Dendritic cell treated with granulocyte-macrophage colony-stimulating factor and Interleukin-4, amounts not matched to agents 40 ng/mL and 50 ng/mL, for 4 days (primary cell): ENCODE results near the gene CLVS2.

Experiments
- H3K27ac Mint-ChIP-seq: one replicate; pipeline ENCODE4 v1.8.0; 2022; ENCODE audit warnings: mild to moderate bottlenecking, mixed read lengths
- H3K27me3 Mint-ChIP-seq: one replicate; pipeline ENCODE4 v1.8.0; 2022; ENCODE audit warnings: mild to moderate bottlenecking, mixed read lengths
- H3K36me3 Mint-ChIP-seq: one replicate; pipeline ENCODE4 v1.8.0; 2022; ENCODE audit warnings: low read depth, mixed read lengths
- H3K4me1 Mint-ChIP-seq: one replicate; pipeline ENCODE4 v1.8.0; 2022; ENCODE audit warnings: low read depth, mixed read lengths
- H3K4me3 Mint-ChIP-seq: one replicate; pipeline ENCODE4 v1.8.0; 2022; ENCODE audit warnings: mild to moderate bottlenecking, moderate library complexity, mixed read lengths
- H3K9me3 Mint-ChIP-seq: one replicate; pipeline ENCODE4 v1.8.0; 2022; ENCODE audit warnings: mixed read lengths
- intact Hi-C: fragments of 100-400 bp; cut with micrococcal nuclease; formaldehyde crosslinking; loops from one replicate; pipeline ENCODE4 v1.15.0; 2022

Gene CLVS2

GRCh38 chr6:123001540-123001939 lies 5.5 kb downstream of the CLVS2 start:
- no peaks in the 10 kb centered on the region for H3K9me3 Mint-ChIP-seq
- peaks cover 21% of the 10 kb centered on the region for H3K27me3 Mint-ChIP-seq
- no peak overlapping the region for H3K4me3 Mint-ChIP-seq
- no peaks in the 10 kb centered on the region for H3K4me1 Mint-ChIP-seq
- H3K27ac Mint-ChIP-seq, result no peak overlapping the region
- no peaks in the 10 kb centered on the region for H3K36me3 Mint-ChIP-seq
- intact Hi-C loops, result no loop called here

- no peaks in the 10 kb centered on the region for H3K27me3 Mint-ChIP-seq
- H3K27ac Mint-ChIP-seq, result no peak overlapping the region
- H3K9me3 Mint-ChIP-seq, result no peaks in the 10 kb centered on the region
- H3K4me3 Mint-ChIP-seq, result no peak overlapping the region
- no peaks in the 10 kb centered on the region for H3K4me1 Mint-ChIP-seq
- intact Hi-C loops, result no loop called here
- H3K36me3 Mint-ChIP-seq, result no peaks in the 10 kb centered on the region
Observed at GRCh38 chr6:123007885-123008284, 11.8 kb downstream of the CLVS2 start.

GRCh38 chr6:123009059-123009458 lies 13.0 kb downstream of the CLVS2 start:
- intact Hi-C loops, result no loop called here
- no peak overlapping the region for H3K27ac Mint-ChIP-seq
- no peak overlapping the region for H3K4me3 Mint-ChIP-seq
- H3K27me3 Mint-ChIP-seq, result no peaks in the 10 kb centered on the region
- no peaks in the 10 kb centered on the region for H3K9me3 Mint-ChIP-seq
- no peaks in the 10 kb centered on the region for H3K36me3 Mint-ChIP-seq
- H3K4me1 Mint-ChIP-seq, result no peaks in the 10 kb centered on the region

- no peaks in the 10 kb centered on the region for H3K27me3 Mint-ChIP-seq
- no peaks in the 10 kb centered on the region for H3K36me3 Mint-ChIP-seq
- intact Hi-C loops, result no loop called here
- H3K27ac Mint-ChIP-seq, result no peak overlapping the region
- no peak overlapping the region for H3K4me3 Mint-ChIP-seq
- H3K4me1 Mint-ChIP-seq, result no peaks in the 10 kb centered on the region
- H3K9me3 Mint-ChIP-seq, result no peaks in the 10 kb centered on the region
Observed at GRCh38 chr6:123014835-123015234, 18.8 kb downstream of the CLVS2 start.

- no peak overlapping the region for H3K27ac Mint-ChIP-seq
- no peaks in the 10 kb centered on the region for H3K9me3 Mint-ChIP-seq
- H3K4me1 Mint-ChIP-seq, result no peaks in the 10 kb centered on the region
- intact Hi-C loops, result no loop called here
- no peak overlapping the region for H3K4me3 Mint-ChIP-seq
- no peaks in the 10 kb centered on the region for H3K36me3 Mint-ChIP-seq
- H3K27me3 Mint-ChIP-seq, result no peaks in the 10 kb centered on the region
Observed at GRCh38 chr6:123016431-123017103, 20.5 kb downstream of the CLVS2 start.

- no peak overlapping the region for H3K27ac Mint-ChIP-seq
- H3K27me3 Mint-ChIP-seq, result no peaks in the 10 kb centered on the region
- no peaks in the 10 kb centered on the region for H3K9me3 Mint-ChIP-seq
- H3K36me3 Mint-ChIP-seq, result no peaks in the 10 kb centered on the region
- H3K4me3 Mint-ChIP-seq, result no peak overlapping the region
- no peaks in the 10 kb centered on the region for H3K4me1 Mint-ChIP-seq
- intact Hi-C loops, result no loop called here
Observed at GRCh38 chr6:123017104-123017682, 21.2 kb downstream of the CLVS2 start.

- no peaks in the 10 kb centered on the region for H3K4me1 Mint-ChIP-seq
- no peaks in the 10 kb centered on the region for H3K9me3 Mint-ChIP-seq
- H3K27ac Mint-ChIP-seq, result no peak overlapping the region
- no peaks in the 10 kb centered on the region for H3K36me3 Mint-ChIP-seq
- no peak overlapping the region for H3K4me3 Mint-ChIP-seq
- intact Hi-C loops, result no loop called here
- no peaks in the 10 kb centered on the region for H3K27me3 Mint-ChIP-seq
Observed at GRCh38 chr6:123022975-123023374, 26.9 kb downstream of the CLVS2 start.

- no peaks in the 10 kb centered on the region for H3K36me3 Mint-ChIP-seq
- intact Hi-C loops, result no loop called here
- no peak overlapping the region for H3K4me3 Mint-ChIP-seq
- no peaks in the 10 kb centered on the region for H3K4me1 Mint-ChIP-seq
- no peaks in the 10 kb centered on the region for H3K27me3 Mint-ChIP-seq
- no peak overlapping the region for H3K27ac Mint-ChIP-seq
- H3K9me3 Mint-ChIP-seq, result no peaks in the 10 kb centered on the region
Observed at GRCh38 chr6:123024976-123025375, 28.9 kb downstream of the CLVS2 start.

GRCh38 chr6:123027408-123027807 lies 31.4 kb downstream of the CLVS2 start:
- H3K36me3 Mint-ChIP-seq, result no peaks in the 10 kb centered on the region
- no peaks in the 10 kb centered on the region for H3K27me3 Mint-ChIP-seq
- H3K4me3 Mint-ChIP-seq, result no peak overlapping the region
- H3K27ac Mint-ChIP-seq, result no peak overlapping the region
- no peaks in the 10 kb centered on the region for H3K9me3 Mint-ChIP-seq
- intact Hi-C loops, result no loop called here
- no peaks in the 10 kb centered on the region for H3K4me1 Mint-ChIP-seq

GRCh38 chr6:123028263-123028662 lies 32.2 kb downstream of the CLVS2 start:
- no peaks in the 10 kb centered on the region for H3K4me1 Mint-ChIP-seq
- no peaks in the 10 kb centered on the region for H3K9me3 Mint-ChIP-seq
- no peak overlapping the region for H3K27ac Mint-ChIP-seq
- intact Hi-C loops, result no loop called here
- no peaks in the 10 kb centered on the region for H3K27me3 Mint-ChIP-seq
- no peaks in the 10 kb centered on the region for H3K36me3 Mint-ChIP-seq
- H3K4me3 Mint-ChIP-seq, result no peak overlapping the region

GRCh38 chr6:123030282-123030681 lies 34.2 kb downstream of the CLVS2 start:
- no peaks in the 10 kb centered on the region for H3K4me1 Mint-ChIP-seq
- intact Hi-C loops, result no loop called here
- no peaks in the 10 kb centered on the region for H3K9me3 Mint-ChIP-seq

GRCh38 chr6:123036648-123037047 lies 40.6 kb downstream of the CLVS2 start:
- Mint-ChIP-seq H3K36me3 (no peaks in the 10 kb centered on the region), H3K9me3 (no peaks in the 10 kb centered on the region), H3K4me1 (no peaks in the 10 kb centered on the region), H3K27ac (no peak overlapping the region), H3K4me3 (no peak overlapping the region), H3K27me3 (no peaks in the 10 kb centered on the region)
- intact Hi-C loops, result no loop called here

More at GRCh38 chr6:123030282-123030681, 34.2 kb downstream of the CLVS2 start:
- H3K27me3 Mint-ChIP-seq, result no peaks in the 10 kb centered on the region
- no peak overlapping the region for H3K27ac Mint-ChIP-seq
- H3K36me3 Mint-ChIP-seq, result no peaks in the 10 kb centered on the region
- H3K4me3 Mint-ChIP-seq, result no peak overlapping the region

GRCh38 chr6:123039431-123039830 lies 43.4 kb downstream of the CLVS2 start:
- H3K4me1 Mint-ChIP-seq, result no peaks in the 10 kb centered on the region
- H3K36me3 Mint-ChIP-seq, result no peaks in the 10 kb centered on the region
- H3K9me3 Mint-ChIP-seq, result no peaks in the 10 kb centered on the region
- H3K27me3 Mint-ChIP-seq, result no peaks in the 10 kb centered on the region
- H3K4me3 Mint-ChIP-seq, result no peak overlapping the region
- intact Hi-C loops, result no loop called here
- no peak overlapping the region for H3K27ac Mint-ChIP-seq

- Mint-ChIP-seq H3K36me3 (no peaks in the 10 kb centered on the region), H3K27me3 (no peaks in the 10 kb centered on the region), H3K4me1 (no peaks in the 10 kb centered on the region), H3K4me3 (no peak overlapping the region), H3K27ac (no peak overlapping the region), H3K9me3 (no peaks in the 10 kb centered on the region)
- intact Hi-C loops, result no loop called here
Observed at GRCh38 chr6:123042401-123042800, 46.4 kb downstream of the CLVS2 start.

- intact Hi-C loops, result no loop called here
- Mint-ChIP-seq H3K4me3 (no peak overlapping the region), H3K27me3 (no peaks in the 10 kb centered on the region), H3K36me3 (no peaks in the 10 kb centered on the region), H3K4me1 (no peaks in the 10 kb centered on the region), H3K27ac (no peak overlapping the region), H3K9me3 (no peaks in the 10 kb centered on the region)
Observed at GRCh38 chr6:123044341-123044860, 48.4 kb downstream of the CLVS2 start.
